Lower lobe of right lung (tissue), 2 donors: Measurements from ENCODE around the gene C18orf32. TPM values are rescaled to one million over a fixed set of nuclear protein-coding genes. Genes with fewer than 3 reads are reported as not detected.
"Not testable (repeated sequence)": the region's sequence is repeated elsewhere in the genome, so short reads cannot be mapped to it uniquely, and the experiment has no call there.

Source experiments
- ATAC-seq, 2 donors: fragments of 200-7000 bp; cut with Tn5 transposase; one replicate each; pipeline ENCODE4 v1.9.1; 2020 to 2022; ENCODE audit warnings: mild to moderate bottlenecking in 2 of 2, moderate library complexity in 2 of 2
- DNase-seq: peaks from one replicate; pipeline ENCODE4 v3.0.0-alpha.2; 2020
- H3K27ac ChIP-seq: fragments of 200-600 bp; one replicate; pipeline ENCODE4 v1.8.0; 2022
- H3K27me3 ChIP-seq: fragments of 200-600 bp; one replicate; pipeline ENCODE4 v1.8.0; 2022; ENCODE audit warnings: low read depth
- H3K36me3 ChIP-seq: fragments of 200-600 bp; one replicate; pipeline ENCODE4 v1.8.0; 2022; ENCODE audit warnings: mild to moderate bottlenecking
- H3K4me1 ChIP-seq: fragments of 200-600 bp; one replicate; pipeline ENCODE4 v1.8.0; 2022
- H3K4me3 ChIP-seq: fragments of 200-600 bp; one replicate; pipeline ENCODE4 v1.8.0; 2022; ENCODE audit warnings: mild to moderate bottlenecking
- H3K9me3 ChIP-seq: fragments of 200-600 bp; one replicate; pipeline ENCODE4 v1.8.0; 2022
- intact Hi-C: fragments of 100-400 bp; cut with DNase I; formaldehyde crosslinking; loops from one replicate; pipeline ENCODE4 v1.11.0; 2022
- total RNA-seq: library from RNA; stranded (reverse); fragmentation: NEBNext Ultra II Directional; extraction: Animal tissue kit (Norgen Biotek cat#: 25700); gene quantifications from one replicate; pipeline ENCODE4 v1.2.1, GENCODE V29; 2021
- TF ChIP-seq, protein P1 (sequence below): fragments of 200-600 bp; IDR thresholded peaks from one replicate; pipeline ENCODE4 v1.8.0; 2022; ENCODE audit warnings: antibody characterized with exemption, mild to moderate bottlenecking
- donor health status: DM: no; HTN: yes; CAD: no; lungs with severe emphysema.

The C18orf32 gene
- total RNA-seq, 1 donor from 2014 or later: 60.6 TPM

GRCh38 chr18:49527631-49528327, 40.7 kb upstream of the C18orf32 start:
- intact Hi-C loops: no loop called here

GRCh38 chr18:49525981-49526380, 38.9 kb upstream of the C18orf32 start:
- no peaks in the 10 kb centered on the region for H3K4me1 ChIP-seq
- no peaks in the 10 kb centered on the region for H3K36me3 ChIP-seq
- ATAC-seq (no peak), DNase-seq (no peak)
- TF ChIP-seq, protein P1, sequence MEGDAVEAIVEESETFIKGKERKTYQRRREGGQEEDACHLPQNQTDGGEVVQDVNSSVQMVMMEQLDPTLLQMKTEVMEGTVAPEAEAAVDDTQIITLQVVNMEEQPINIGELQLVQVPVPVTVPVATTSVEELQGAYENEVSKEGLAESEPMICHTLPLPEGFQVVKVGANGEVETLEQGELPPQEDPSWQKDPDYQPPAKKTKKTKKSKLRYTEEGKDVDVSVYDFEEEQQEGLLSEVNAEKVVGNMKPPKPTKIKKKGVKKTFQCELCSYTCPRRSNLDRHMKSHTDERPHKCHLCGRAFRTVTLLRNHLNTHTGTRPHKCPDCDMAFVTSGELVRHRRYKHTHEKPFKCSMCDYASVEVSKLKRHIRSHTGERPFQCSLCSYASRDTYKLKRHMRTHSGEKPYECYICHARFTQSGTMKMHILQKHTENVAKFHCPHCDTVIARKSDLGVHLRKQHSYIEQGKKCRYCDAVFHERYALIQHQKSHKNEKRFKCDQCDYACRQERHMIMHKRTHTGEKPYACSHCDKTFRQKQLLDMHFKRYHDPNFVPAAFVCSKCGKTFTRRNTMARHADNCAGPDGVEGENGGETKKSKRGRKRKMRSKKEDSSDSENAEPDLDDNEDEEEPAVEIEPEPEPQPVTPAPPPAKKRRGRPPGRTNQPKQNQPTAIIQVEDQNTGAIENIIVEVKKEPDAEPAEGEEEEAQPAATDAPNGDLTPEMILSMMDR: no peak
- no peaks in the 10 kb centered on the region for H3K9me3 ChIP-seq
- H3K4me3 ChIP-seq: no peak overlapping the region
- H3K27me3 ChIP-seq: no peaks in the 10 kb centered on the region
- H3K27ac ChIP-seq: no peak overlapping the region
- intact Hi-C loops: no loop called here

More at GRCh38 chr18:49527631-49528327, 40.7 kb upstream of the C18orf32 start:
- H3K27me3 ChIP-seq: no peaks in the 10 kb centered on the region
- H3K9me3 ChIP-seq: no peaks in the 10 kb centered on the region
- H3K4me1 ChIP-seq: no peaks in the 10 kb centered on the region
- ATAC-seq (no peak), DNase-seq (no peak)
- TF ChIP-seq, protein P1: no peak
- H3K36me3 ChIP-seq: no peaks in the 10 kb centered on the region
- H3K4me3 ChIP-seq: no peak overlapping the region
- H3K27ac ChIP-seq: no peak overlapping the region

GRCh38 chr18:49524951-49525350, 37.9 kb upstream of the C18orf32 start:
- intact Hi-C loops: no loop called here

DNA sequence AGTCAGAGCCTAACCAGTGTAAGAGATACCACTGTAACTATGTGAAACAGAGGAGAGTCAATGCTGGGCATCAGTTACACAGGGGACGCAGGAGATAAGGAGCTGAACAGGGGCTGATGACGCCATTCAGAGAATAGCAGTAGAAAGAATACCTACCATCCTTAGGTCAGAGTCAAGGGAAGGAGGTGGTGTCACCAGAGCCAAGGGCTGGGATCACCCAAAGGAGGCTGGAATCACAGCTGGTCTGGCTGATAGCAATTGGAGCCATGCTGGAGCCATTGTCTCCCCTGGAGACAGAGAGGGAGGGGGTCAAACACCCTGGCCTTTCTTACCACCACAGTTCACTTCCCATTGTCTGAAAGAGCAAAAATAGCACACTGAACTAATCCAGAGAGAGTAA, 37.3 kb upstream of the C18orf32 start:
- Histone ChIP-seq H3K27ac (no peak overlapping the region), H3K4me1 (no peaks in the 10 kb centered on the region), H3K27me3 (no peaks in the 10 kb centered on the region), H3K36me3 (no peaks in the 10 kb centered on the region), H3K9me3 (no peaks in the 10 kb centered on the region), H3K4me3 (no peak overlapping the region)
- no peak for ATAC-seq
- intact Hi-C loops: no loop called here
- TF ChIP-seq, protein P1: no peak
- no peak for DNase-seq

More at GRCh38 chr18:49524951-49525350, 37.9 kb upstream of the C18orf32 start:
- H3K27me3 ChIP-seq: no peaks in the 10 kb centered on the region
- ATAC-seq (no peak), DNase-seq (no peak)
- no peaks in the 10 kb centered on the region for H3K36me3 ChIP-seq
- no peaks in the 10 kb centered on the region for H3K9me3 ChIP-seq
- TF ChIP-seq, protein P1: no peak
- H3K27ac ChIP-seq: no peak overlapping the region
- H3K4me1 ChIP-seq: no peaks in the 10 kb centered on the region
- H3K4me3 ChIP-seq: no peak overlapping the region

GRCh38 chr18:49523580-49524093, 36.6 kb upstream of the C18orf32 start:
- H3K27me3 ChIP-seq, H3K4me3 ChIP-seq, H3K36me3 ChIP-seq, DNase-seq, ATAC-seq, intact Hi-C loops, H3K27ac ChIP-seq, H3K4me1 ChIP-seq, H3K9me3 ChIP-seq: not testable (repeated sequence)

DNA sequence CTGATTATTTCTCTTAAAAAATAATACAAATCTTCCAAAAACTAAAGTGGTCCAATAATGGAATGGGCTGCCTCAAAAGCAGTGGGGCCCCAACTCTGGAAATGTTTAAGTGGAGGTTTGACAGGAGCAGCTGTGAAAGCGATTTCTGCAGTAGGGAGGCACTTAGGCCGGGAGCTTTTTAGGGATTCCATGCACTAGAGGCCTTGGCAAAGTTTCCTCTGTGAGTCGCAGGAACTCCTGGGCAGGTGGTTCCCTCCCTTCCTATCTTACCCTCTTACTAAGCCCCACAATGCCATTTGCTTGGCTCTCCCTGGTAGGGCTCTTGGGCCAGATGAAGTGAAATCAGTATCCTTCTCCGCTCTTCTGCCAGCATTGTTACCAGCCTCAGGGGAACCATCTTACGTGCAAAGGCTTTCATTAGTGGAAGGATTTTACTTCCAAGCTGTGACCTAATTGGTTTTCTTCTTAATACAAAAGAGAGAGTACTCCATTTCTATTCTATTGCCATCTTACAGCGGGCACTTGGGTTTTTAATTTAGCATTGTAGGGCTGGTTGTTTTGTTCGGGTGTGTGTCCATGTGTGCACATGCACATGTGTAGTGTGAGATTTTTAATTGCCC, 34.3 kb upstream of the C18orf32 start:
- ATAC-seq: no peak
- Histone ChIP-seq H3K27me3 (no peaks in the 10 kb centered on the region), H3K4me1 (no peaks in the 10 kb centered on the region), H3K36me3 (no peaks in the 10 kb centered on the region), H3K4me3 (no peak overlapping the region), H3K9me3 (no peaks in the 10 kb centered on the region), H3K27ac (no peak overlapping the region)
- DNase-seq: no peak
- TF ChIP-seq, protein P1: no peak
- intact Hi-C loops: no loop called here
